Activated T-cell treated with anti-CD3 and anti-CD28 coated beads, Interleukin-2, amount 50 U/mL, for 1 hour (primary cell): ENCODE measurements around the gene TMEM132D.
"Not testable (repeated sequence)": the region's sequence is repeated elsewhere in the genome, so short reads cannot be mapped to it uniquely, and the experiment has no call there.

Source experiments
- DNase-seq: peaks from one replicate; pipeline ENCODE4 v3.0.0-alpha.2; 2020

The TMEM132D gene

GRCh38 chr12:129903956-129904829, at the start of gene TMEM132D:
Gene TMEM132D, minus strand, starts transcription at chr12:129904025.
- DNase-seq, result no peak

GRCh38 chr12:129949651-129950050, 45.8 kb upstream of the TMEM132D start:
- no peak for DNase-seq

- no peak for DNase-seq
Measured at GRCh38 chr12:129941618-129942017, 37.8 kb upstream of the TMEM132D start.

GRCh38 chr12:129938089-129938488, 34.3 kb upstream of the TMEM132D start:
- no peak for DNase-seq

- no peak for DNase-seq
Measured at GRCh38 chr12:129937426-129937825, 33.6 kb upstream of the TMEM132D start.

GRCh38 chr12:129928643-129929042, 24.8 kb upstream of the TMEM132D start:
- DNase-seq, result no peak

GRCh38 chr12:129927316-129927900, 23.6 kb upstream of the TMEM132D start:
- DNase-seq, result no peak

- no peak for DNase-seq
Measured at GRCh38 chr12:129911428-129912049, 7.7 kb upstream of the TMEM132D start.

- no peak for DNase-seq
Measured at GRCh38 chr12:129909051-129910020, 5.5 kb upstream of the TMEM132D start.

- DNase-seq, result no peak
Measured at GRCh38 chr12:129903092-129903945, 506 bp downstream of the TMEM132D start.

- no peak for DNase-seq
Measured at GRCh38 chr12:129902371-129903091, 1.3 kb downstream of the TMEM132D start.

GRCh38 chr12:129901254-129901653, 2.6 kb downstream of the TMEM132D start:
- no peak for DNase-seq

- DNase-seq, result no peak
Measured at GRCh38 chr12:129900306-129900705, 3.5 kb downstream of the TMEM132D start.

- not testable (repeated sequence) for DNase-seq
Measured at GRCh38 chr12:129899045-129899444, 4.8 kb downstream of the TMEM132D start.

GRCh38 chr12:129893691-129894090, 10.1 kb downstream of the TMEM132D start:
- no peak for DNase-seq

GRCh38 chr12:129887101-129887500, 16.7 kb downstream of the TMEM132D start:
- DNase-seq, result no peak

- DNase-seq, result no peak
Measured at GRCh38 chr12:129886541-129886940, 17.3 kb downstream of the TMEM132D start.

GRCh38 chr12:129885287-129885686, 18.5 kb downstream of the TMEM132D start:
- no peak for DNase-seq

- no peak for DNase-seq
Measured at GRCh38 chr12:129877411-129877810, 26.4 kb downstream of the TMEM132D start.

GRCh38 chr12:129873833-129874208, 30.0 kb downstream of the TMEM132D start:
- DNase-seq, result no peak
